Medulla oblongata (tissue), 1 donor: ENCODE data around the gene CLSTN2.

ENCODE experiments used
- DNase-seq: peaks from one replicate; pipeline ENCODE4 v3.0.0-alpha.2; 2015; ENCODE audit errors: extremely low spot score

The CLSTN2 gene

DNA sequence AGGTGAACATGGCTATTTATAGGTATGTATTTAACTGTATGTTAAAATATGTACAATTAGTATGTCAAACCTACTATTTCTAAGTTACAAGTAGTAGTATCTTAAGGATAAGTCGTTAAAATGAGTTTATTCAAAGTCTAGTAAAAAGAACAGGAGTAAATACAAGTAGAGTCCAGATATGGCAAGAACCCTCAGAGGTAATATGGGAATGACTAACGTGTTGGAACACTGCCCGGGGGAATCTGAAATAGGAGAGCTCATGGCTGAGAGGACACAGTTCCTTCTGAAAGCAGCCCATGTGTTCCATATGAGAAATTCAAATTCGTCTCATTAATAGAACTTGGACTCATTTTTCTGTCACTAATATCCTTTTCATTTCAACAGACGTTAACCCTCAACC is 158.8 kb downstream of the CLSTN2 start:
- DNase-seq: no peak

DNA sequence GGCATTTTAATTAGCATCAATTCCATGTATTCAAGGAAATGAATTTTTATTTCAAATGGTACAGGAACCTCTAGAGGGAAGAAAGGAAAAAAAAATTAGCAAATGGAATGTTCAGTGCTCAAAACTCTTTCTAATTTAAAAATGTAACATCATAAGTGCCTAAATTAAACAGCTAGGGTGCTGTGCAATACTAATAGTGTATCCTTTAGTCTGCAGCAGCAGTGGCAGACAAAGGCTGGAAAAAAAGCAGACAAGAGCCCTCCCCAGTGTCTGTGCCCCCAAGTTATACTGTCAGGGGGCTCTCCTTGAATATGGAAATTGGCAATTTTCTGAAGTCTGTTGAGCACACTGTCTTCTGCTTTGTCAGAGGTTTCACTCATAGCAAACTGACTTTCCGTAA is 159.5 kb downstream of the CLSTN2 start:
- DNase-seq: no peak

DNA sequence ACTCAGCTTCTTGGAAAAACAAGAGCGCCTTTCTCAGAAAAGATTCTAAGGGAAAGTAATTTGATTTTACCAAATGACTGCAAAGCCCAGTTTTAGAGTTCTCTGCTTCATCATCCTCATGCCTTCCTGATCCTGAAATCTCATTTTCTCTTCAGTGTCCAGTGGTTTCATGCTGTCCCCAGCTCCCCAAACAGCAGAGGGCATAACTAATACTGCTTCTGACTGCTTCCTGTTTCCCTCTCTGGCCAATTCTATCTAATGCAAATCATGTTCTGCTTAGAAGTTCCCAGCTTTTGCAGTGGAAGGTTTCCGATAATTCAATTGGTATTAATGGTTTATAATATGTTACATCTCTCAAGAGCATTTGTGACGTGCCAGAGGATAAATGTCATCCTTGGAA is 161.1 kb downstream of the CLSTN2 start:
- DNase-seq: peak; percentile 43

DNA sequence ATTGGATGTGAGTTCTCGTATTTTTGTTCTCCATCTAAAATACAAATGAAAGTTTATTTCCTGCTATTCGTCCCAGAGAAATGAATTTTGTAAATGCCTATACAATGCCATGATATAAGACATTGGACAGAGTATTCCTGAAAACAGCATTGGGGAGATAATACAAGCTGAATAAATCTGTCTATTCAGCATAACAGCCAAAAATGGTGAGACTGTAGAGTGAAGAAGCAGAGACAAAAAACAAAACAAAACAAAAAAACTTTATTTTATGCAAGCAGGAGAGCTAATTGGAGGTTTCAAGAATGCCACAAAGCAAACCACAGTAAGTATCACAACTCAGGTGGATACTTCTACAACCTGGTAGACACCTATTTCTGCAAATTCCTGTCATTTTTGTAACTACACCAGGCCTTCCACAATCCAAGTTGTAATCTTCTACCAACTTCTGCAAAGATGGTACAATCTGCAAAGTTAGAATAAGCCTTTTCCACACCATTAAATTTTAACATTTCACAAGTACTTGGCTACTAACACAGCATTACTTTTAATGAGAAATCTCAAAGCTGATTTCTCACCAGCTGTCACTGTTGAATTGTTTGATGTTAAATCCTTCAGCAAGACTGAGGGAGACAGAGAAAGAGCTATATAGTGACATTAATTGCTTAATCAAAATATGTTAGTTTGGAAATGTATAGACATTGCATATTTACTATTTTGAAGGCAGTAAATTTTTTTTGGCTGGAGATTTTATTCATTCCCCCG is 163.1 kb downstream of the CLSTN2 start:
- no peak for DNase-seq

DNA sequence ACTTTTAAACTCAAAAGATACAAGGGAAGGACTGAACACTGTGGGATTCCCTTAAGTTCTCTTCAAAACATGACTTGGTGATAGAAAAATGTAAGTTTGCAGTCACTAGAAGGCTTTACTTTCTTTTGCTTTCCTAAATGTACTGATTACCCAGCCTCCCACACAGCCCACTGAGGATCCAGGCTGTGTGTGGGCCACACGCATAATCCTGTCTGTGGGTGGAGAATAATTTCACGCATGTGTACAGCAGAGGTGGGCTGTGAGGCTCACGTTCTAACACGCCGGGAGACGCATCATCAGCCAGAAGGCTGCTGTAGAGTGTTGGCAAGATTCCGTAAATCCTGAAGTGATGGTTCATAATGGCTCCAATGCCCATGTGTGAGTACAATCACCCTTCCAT is 165.5 kb downstream of the CLSTN2 start:
- no peak for DNase-seq

DNA sequence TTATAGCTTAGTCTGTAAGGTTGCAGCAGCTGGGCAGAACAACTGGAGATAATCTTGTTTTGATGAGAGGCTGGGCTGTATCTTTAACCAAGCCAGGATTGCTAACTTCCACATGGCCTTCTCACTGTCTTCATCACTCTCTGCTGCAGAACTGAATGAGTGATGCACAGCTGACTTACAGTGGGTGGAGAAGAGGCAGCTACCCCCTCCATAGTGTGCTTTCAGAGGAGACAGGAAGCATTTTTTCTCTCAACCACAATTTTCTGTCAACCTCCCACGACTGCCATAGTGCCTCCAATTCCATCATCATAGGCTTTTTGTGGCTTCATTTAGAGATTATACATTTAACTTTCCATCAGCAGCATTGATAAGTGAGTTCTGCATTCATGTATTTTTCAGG is 168.2 kb downstream of the CLSTN2 start:
- no peak for DNase-seq

DNA sequence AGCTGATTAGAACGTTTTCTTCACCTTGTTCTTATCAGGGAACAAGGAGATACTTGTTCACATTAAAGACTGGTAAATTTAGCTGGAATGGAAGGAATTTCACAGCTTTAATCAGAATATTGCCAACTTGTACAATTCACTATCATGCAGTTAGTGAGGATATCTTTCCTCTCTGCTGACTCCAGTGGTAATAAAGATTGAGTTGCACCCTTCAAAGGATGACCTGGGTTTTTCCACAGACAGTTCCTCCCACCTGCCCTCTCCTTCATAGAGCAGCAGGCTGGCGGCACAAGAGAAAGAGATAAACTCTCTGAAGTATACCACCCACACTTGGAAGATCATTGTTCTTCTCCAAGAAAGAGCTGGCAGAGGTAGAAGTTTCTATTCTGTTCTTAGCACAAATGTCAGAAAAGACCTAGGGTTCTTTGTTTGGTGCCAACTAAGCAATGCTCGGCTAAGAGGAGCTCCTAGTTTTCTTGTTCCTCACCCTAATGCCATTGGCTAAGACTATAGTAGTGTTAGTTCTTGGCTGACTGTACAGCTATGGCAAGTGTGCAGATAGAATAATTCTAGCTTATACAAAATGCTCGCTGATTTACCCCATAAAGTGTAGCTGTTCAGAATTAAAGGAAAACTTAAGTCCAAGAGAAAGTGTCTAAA is 169.1 kb downstream of the CLSTN2 start:
- DNase-seq: no peak

DNA sequence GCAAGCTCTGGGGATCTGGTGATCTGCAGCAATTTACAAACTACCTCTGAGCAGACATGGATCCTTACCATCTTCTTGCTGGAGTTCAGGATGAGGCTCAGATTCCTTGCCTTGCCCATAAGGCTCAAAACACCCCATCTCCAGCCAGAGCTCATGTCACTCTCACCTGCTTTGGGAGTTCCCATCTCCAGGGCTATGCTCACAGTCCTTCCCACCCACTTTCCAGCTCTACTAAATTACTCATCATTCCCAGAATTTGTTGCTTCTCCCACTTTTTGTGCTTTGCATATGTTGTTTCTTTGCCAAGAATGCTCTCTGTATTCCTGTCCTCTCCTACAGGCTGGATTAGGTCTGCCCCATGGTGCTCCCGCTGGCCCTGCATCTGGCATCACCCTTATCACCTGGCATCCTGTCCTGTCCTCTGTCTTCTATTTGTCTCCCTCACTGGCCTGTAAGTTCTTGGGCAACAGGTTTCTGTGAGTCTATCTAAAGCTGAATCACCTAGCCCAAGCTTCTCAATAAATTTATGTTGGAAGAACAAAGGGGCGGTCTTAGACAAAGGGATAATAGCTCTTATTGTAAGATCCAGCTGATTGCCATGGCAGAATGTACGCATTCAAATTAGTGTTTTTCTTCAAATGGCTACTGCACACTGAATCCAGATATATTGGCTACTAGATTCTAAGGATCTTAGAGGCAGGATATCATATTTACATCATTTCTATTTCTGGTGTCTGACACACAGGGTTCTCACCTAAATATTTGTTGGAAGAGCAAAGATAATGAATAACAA is 179.2 kb downstream of the CLSTN2 start:
- DNase-seq: peak; percentile 35

DNA sequence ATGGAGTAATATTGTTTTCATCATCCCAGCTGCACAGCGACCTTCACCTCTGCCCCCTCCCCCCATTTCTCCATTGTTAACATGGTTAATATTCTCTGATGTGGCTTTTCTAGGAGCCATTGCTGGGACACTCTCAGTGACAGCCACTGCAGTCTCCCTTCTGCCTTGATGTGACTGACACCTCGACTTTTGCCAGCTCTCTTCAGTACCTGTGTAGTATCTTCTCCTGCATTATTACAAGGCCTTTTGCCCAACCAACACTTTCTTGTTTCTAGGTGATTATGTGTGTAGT is 179.8 kb downstream of the CLSTN2 start:
- DNase-seq: no peak

DNA sequence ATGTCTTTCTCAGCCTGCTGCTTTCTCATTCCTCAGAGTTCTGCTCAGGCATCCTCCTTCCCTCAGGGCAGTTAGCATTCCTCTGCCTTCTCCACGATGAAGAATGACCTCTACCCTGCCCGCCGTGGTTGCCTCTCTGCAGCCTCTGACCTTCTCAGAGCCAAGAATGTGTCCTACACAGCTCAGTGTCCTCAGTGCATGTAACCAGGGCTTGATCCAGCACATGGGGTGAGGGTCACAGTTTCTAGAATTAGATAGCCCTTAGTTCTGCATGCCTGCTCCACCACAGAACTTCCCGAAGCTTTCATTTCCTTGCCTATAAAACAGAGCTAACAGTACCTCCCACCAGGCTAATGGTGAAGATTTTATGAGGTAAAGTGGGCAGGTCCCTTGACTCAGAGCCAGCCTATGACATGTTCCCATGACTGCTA is 182.1 kb downstream of the CLSTN2 start:
- no peak for DNase-seq

DNA sequence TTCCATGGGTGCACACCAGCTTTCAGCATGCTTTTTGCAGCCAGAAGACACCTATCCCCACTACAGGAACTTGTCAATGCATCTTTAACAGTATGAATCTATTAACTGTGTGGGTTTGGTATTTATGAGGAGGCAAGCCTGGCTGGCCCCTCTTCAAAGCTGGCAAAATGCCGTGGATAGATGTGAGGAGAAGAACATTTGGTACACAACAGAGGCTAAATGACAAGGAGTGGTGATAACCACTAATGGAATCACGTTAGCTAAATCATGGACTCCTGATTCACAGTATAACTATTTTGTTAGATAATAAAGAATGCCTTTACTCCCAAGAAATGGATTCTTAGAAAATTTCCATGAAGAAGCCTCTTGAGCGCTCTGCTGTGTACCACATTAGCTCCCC is 187.2 kb downstream of the CLSTN2 start:
- DNase-seq: no peak

DNA sequence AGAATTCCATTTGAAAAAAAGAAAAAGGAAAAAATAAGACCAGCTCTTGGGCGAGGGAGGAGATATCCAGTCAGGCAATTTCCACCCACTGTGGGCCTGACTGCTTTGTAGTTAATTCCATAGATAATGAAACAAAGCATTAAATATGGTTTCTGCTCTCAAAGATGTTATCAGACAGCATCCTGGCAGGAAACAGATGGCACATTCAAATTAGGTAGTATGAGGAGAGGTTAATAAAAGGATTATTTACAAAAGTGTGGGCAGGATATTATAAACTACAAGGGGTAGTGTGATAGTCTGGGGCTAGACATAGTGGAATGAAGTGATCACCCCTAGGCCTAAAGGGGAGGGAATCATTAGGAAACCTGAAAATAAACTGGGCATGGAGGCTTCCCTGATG is 193.2 kb downstream of the CLSTN2 start:
- DNase-seq: no peak

DNA sequence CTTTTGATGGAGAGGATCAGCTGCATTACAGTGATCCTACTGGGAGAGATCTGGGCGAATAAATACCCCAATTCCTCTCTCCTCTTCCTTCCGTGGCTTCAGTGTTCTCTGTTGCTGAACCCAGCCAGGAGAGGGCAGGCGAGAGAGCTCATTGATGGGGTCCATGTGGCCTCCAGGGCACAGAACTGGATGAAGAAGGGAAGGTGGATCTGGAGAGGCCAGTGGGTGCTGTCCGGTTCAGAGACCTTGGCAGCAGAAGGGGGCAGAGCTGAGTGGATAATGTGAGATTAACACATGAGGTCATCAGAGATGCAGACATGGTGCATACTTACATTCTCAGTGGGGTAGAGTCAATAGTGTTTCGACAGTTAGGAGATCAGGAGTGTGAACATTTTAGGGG is 193.6 kb downstream of the CLSTN2 start:
- peak; percentile 53 for DNase-seq

DNA sequence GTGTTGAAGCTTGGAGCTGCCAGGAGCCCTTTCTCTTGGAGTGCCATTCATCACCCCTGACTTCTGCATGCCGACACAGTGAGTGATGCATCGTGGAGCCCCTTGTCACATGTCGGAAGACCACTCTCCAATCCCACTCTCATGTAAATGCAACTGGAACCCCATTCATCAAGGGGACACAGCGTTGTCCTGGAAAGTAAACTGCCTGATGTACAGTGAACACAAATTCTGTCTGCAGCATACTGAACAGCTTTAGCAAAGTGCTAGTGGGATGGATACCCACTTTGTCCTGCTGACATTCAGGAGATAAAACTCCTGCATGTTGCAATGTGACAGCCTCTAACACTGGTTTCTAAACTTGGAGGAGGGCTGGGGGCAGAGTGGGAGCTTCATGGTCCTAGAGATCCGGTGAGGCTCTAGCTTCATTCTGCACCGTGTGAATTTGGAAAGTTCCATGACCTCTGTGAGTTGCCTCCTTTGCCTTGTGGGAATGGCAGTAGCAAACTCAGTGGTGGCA is 194.8 kb downstream of the CLSTN2 start:
- no peak for DNase-seq

DNA sequence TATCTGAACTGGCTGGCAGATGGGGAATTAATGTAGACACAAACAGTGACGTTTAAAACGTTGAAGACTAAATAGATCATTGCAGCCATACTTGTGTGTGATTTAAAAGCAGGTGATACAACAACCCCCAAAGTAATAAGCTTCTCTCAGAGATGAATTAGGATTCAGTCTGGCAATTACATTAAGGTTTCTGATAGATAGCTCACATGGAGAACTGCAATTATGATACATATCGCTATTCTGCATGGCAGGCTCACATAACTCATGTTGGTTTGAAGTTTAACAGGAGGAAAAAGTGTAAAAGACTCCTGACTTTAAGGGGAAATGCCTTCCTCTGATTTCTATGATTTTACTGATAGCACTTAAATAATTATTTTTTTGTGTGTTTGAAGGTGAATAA is 196.9 kb downstream of the CLSTN2 start:
- no peak for DNase-seq

DNA sequence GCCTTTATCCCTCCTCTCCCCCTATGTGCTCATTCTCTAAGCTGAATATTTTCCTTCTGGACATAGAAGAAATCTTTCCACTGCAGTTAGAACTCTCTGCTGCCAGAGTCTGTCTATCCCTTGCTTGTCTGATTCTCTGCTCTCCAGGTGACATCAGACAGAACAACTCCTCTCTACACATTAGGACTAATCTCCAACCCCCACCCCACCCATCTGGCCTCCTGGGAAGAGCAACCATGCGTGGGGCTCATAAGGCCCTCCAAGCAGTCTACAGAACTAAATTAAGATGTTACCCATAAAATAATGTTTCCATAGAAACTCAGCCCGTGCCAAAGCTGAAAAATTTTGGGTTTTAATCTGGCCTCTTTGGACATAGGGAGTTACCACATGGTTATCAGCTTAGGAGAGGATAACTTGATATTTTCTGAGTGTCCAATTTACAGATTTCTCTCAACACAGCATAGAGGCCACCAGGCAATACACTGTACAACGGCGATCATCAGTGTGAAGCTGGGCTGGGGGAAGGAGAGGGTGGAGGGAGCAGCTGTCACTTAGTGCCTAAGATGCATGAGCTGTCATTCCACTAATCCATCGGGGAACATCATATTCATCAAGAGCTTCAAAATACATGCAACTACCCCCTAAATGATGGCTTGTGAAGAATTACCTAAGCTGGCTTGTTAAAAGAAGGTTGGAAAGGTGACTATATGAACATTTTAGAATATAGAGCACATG is 199.4 kb downstream of the CLSTN2 start:
- DNase-seq: no peak

DNA sequence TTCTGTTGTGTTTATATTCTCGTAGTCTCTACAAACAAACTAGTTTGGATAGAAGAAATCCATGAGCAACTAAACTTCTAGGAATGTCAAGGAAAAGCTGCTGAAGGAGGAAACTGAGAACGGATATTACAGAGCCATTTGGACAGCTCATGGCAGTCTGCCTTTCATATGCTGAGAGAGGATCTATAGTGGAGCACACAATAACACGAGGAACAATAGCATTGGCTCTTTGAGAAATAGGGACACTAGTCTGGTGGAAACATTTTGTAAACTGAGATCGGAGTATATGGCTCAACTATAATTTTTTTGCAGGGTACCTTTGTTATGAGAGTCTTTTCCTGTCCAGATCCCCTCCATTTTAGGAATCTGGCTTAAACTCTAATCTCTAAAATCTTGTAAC is 200.5 kb downstream of the CLSTN2 start:
- no peak for DNase-seq

DNA sequence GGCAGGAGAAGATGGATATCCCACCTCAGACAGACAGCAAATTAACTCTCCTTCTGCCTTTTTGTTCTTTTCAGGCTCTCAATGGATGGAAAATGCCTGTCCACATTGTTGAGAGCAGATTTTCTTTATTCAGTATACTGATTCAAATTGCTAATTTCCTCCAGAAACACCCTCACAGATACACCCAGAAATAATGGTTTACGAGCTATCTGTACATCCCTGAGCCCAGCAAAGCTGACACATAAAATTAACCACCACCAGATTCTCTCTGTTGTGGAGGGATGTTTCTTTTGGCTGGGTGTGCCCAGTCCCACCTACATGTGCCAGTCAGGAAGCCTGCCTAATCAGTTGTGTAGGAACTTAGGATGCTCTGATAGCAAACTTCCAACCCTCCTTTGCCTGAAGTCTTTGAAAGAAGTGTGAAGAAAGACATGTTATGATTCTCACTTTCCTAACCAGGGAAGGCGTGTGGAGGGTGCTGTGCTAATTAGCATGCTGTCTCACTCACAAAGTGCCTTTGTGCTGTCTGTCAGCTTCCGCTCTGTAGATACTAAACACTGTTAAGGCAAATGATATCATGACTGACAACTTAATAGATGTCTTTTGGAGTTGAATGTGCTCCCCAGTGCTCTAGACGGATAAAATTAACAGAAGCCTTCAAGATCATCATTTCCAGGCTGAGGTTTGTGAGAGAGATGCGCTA is 208.5 kb downstream of the CLSTN2 start:
- peak; percentile 64 for DNase-seq

DNA sequence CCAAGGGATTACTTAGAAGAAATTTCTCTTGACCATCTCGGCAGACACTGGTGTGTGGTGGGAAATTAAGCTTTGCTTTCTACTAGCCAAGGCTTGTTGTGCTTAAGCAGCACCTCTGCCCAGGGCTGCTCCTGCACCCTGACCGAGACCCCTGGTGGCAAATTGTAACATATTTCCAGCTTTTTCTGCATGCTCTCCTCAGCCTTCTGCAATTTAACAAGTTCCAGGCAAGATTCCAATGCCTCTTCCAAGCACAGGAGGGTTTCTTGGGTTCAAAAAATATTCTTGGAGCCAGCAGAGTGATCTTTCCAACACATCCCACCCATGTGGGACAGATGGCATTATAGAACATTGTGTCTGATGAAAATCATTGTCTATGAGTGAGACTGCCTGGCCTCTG is 210.5 kb downstream of the CLSTN2 start:
- no peak for DNase-seq

DNA sequence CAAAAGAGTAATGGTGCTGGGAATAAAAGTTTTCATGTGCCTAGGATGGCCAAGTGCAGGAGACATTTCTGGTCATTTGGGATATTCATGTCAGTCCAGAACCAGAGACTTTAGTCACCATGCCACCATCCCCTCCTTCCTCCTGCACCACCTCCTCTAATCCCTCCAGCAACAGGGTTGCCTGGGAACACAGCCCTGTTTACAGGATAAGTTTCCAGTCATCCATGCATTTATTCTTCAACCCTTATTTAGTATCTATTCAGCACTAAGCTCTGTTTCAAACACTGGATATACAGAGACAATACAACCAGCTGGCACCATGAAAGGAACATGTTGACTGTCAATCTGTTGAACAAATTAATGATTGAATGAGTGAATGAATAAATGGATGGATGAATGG is 211.7 kb downstream of the CLSTN2 start:
- DNase-seq: no peak

DNA sequence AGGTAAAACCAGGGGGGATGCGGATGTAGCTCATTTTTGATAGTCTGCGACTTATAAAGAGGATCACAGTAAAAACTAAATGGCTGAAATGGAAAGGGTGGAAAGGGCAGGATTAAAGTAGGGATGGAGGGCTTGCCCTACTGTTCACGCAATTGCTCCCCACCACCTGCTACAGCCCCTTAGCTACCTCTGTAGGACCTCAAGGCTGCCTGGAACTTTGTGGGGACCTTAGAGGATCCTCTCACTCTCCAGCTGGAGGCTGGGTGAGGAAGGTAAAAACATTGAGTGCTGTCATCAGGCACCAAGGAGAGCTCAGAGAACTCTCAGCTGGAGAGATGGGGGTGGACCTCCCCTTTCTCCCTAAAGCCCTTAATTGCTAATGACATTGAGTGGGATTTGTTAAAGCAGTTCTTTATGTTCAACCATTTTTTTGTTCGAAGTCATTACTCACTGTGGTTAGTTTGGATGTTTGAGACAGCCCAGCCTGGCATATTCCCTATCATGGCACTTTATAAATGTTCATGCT is 213.0 kb downstream of the CLSTN2 start:
- DNase-seq: no peak
